Ascending aorta (tissue), 2 donors: Measurements from ENCODE around the gene ALAS1. TPM values are rescaled to one million over a fixed set of nuclear protein-coding genes. Genes with fewer than 3 reads are reported as not detected.

Source experiments
- DNase-seq, 2 donors: peaks; one replicate each; pipeline ENCODE4 v3.0.0-alpha.2; 2019; ENCODE audit warnings: low spot score in 2 of 2
- H3K27ac ChIP-seq, 2 donors: fragments of 200-600 bp; sonication (generic); one replicate each; pipeline ENCODE4 v1.5.1; 2016 to 2017; ENCODE audit warnings: mild to moderate bottlenecking in 1 of 2
- H3K27me3 ChIP-seq: fragments of 200-600 bp; sonication (generic); one replicate; pipeline ENCODE4 v1.5.1; 2017
- H3K36me3 ChIP-seq, 2 donors: fragments of 200-600 bp; sonication (generic); one replicate each; pipeline ENCODE4 v1.5.1; 2016
- H3K4me1 ChIP-seq, 2 donors: fragments of 200-600 bp; sonication (generic); one replicate each; pipeline ENCODE4 v1.5.1; 2016 to 2017; ENCODE audit warnings: mild to moderate bottlenecking in 1 of 2
- H3K4me3 ChIP-seq, 2 donors: fragments of 200-600 bp; sonication (generic); one replicate each; pipeline ENCODE4 v1.5.1; 2016 to 2017; ENCODE audit warnings: mild to moderate bottlenecking in 1 of 2
- H3K9me3 ChIP-seq, 2 donors: fragments of 200-600 bp; sonication (generic); one replicate each; pipeline ENCODE4 v1.5.1; 2016
- intact Hi-C: fragments of 100-400 bp; cut with DNase I; formaldehyde crosslinking; loops from one replicate; pipeline ENCODE4 v1.15.1; 2023
- total RNA-seq: library from RNA; depleted of rRNA; stranded (reverse); fragments of >200 nt; gene quantifications from one replicate; pipeline ENCODE4 v1.1.0, GENCODE V29; 2016
- TF ChIP-seq, protein P1 (sequence below), 3 experiments: fragments of 200-600 bp in 2 of 3; fragments of 450-650 bp in 1 of 3; sonication (generic) in 2 of 3; IDR thresholded peaks; one replicate each; pipeline ENCODE4 v1.5.1; 2016 to 2019; ENCODE audit warnings: antibody characterized with exemption in 3 of 3, mild to moderate bottlenecking in 1 of 3, moderate library complexity in 1 of 3

Gene ALAS1
- total RNA-seq, 1 donor from 2014 or later, result 58.3 TPM

DNA sequence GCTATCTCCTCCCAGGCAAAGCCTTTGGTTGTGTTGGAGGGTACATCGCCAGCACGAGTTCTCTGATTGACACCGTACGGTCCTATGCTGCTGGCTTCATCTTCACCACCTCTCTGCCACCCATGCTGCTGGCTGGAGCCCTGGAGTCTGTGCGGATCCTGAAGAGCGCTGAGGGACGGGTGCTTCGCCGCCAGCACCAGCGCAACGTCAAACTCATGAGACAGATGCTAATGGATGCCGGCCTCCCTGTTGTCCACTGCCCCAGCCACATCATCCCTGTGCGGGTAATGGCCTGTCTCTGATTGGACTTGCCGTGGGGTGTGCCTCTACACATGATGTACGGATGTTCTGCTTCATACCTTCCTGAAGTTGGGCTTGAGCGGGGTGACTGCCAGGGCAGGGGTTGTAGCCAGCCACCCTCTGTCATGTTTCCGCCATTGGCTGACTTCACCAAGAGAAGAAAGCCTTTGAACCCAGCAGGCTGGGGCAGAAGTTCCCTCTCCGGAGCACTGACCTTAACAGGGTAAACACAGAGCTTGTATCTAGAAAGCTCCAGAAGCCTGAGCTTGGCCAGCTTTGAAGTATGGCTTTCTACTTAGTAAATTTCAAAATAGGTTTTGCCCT, 13.4 kb downstream of the ALAS1 start:
- Histone ChIP-seq H3K27ac (no peak overlapping the region), H3K4me3 (no peak overlapping the region), H3K27me3 (no peaks in the 10 kb centered on the region), H3K4me1 (peaks cover 0 to 3% of the 10 kb centered on the region in 2 donors), H3K9me3 (no peaks in the 10 kb centered on the region), H3K36me3 (peaks cover 83 to 91% of the 10 kb centered on the region in 2 donors)
- DNase-seq, result no peak
- intact Hi-C loops, result no loop called here
- TF ChIP-seq, protein P1, sequence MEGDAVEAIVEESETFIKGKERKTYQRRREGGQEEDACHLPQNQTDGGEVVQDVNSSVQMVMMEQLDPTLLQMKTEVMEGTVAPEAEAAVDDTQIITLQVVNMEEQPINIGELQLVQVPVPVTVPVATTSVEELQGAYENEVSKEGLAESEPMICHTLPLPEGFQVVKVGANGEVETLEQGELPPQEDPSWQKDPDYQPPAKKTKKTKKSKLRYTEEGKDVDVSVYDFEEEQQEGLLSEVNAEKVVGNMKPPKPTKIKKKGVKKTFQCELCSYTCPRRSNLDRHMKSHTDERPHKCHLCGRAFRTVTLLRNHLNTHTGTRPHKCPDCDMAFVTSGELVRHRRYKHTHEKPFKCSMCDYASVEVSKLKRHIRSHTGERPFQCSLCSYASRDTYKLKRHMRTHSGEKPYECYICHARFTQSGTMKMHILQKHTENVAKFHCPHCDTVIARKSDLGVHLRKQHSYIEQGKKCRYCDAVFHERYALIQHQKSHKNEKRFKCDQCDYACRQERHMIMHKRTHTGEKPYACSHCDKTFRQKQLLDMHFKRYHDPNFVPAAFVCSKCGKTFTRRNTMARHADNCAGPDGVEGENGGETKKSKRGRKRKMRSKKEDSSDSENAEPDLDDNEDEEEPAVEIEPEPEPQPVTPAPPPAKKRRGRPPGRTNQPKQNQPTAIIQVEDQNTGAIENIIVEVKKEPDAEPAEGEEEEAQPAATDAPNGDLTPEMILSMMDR (IDR thresholded peaks at IDR 0.05), result no peak

DNA sequence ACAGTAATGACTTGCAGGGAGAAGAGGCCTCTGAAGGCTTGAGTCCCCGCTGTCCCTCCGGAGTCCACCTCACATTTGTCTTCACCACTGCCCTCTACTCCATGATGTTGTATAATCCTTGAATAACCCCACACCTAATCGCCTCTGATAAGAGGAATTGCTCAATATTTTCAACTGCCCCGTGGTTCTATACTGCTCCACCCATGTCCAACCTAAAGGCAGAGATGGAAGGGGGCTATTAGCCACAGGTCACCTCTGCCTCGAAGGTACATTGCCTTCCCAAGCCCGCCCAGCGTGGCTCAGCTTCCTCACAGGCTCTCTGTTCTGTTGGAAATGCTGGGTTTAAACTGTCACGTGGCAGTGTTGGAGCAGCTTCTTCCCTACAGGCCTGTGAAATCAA, 15.0 kb downstream of the ALAS1 start:
- H3K9me3 ChIP-seq, result no peaks in the 10 kb centered on the region
- DNase-seq, result no peak
- H3K27me3 ChIP-seq, result no peaks in the 10 kb centered on the region
- H3K4me3 ChIP-seq, result no peak overlapping the region
- H3K27ac ChIP-seq, result no peak overlapping the region
- H3K4me1 ChIP-seq, result peaks cover 0 to 13% of the 10 kb centered on the region in 2 donors
- intact Hi-C loops, result no loop called here
- peaks cover 67 to 78% of the 10 kb centered on the region in 2 donors for H3K36me3 ChIP-seq
- TF ChIP-seq, protein P1 (IDR thresholded peaks at IDR 0.05), result no peak

DNA sequence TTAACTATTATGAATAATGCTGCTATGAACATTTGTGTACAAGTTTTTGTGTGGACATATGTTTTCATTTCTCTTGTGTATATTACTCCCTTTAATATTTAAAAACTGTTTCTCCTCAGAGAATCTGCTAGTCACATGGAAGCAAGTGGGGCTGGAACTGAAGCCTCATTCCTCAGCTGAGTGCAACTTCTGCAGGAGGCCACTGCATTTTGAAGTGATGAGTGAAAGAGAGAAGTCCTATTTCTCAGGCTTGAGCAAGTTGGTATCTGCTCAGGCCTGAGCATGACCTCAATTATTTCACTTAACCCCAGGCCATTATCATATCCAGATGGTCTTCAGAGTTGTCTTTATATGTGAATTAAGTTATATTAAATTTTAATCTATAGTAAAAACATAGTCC, 15.9 kb downstream of the ALAS1 start:
- TF ChIP-seq, protein P1 (IDR thresholded peaks at IDR 0.05), result no peak
- DNase-seq, result no peak
- no peaks in the 10 kb centered on the region for H3K27me3 ChIP-seq
- no peaks in the 10 kb centered on the region for H3K9me3 ChIP-seq
- no peak overlapping the region for H3K27ac ChIP-seq
- intact Hi-C loops, result no loop called here
- H3K36me3 ChIP-seq, result peaks cover 58 to 69% of the 10 kb centered on the region in 2 donors
- no peak overlapping the region for H3K4me3 ChIP-seq
- peaks cover 0 to 13% of the 10 kb centered on the region in 2 donors for H3K4me1 ChIP-seq

DNA sequence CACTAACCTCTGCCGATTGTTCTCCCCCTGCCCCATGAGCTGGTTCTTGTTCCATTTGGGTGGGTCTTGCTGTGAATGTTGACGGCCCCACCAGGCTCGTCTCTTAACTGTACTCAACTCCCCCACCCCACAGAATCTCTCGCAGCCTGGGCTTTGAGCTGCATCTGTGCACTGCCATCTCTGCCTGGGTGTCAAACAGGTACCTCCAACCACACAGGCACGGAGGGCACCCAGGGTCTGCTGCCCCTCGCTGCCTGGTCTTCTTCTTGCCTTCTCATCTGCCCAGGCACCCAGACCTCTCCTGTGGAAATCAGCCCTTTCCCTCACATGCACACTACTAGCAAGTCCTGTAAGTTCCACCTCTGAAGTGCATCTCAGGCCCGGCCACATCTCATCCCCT, 17.4 kb downstream of the ALAS1 start:
- Histone ChIP-seq H3K27me3 (no peaks in the 10 kb centered on the region), H3K9me3 (no peaks in the 10 kb centered on the region), H3K27ac (no peak overlapping the region), H3K36me3 (peaks cover 49 to 54% of the 10 kb centered on the region in 2 donors), H3K4me1 (peaks cover 0 to 13% of the 10 kb centered on the region in 2 donors), H3K4me3 (no peak overlapping the region)
- no peak for DNase-seq
- intact Hi-C loops, result no loop called here
- TF ChIP-seq, protein P1 (IDR thresholded peaks at IDR 0.05), result no peak

DNA sequence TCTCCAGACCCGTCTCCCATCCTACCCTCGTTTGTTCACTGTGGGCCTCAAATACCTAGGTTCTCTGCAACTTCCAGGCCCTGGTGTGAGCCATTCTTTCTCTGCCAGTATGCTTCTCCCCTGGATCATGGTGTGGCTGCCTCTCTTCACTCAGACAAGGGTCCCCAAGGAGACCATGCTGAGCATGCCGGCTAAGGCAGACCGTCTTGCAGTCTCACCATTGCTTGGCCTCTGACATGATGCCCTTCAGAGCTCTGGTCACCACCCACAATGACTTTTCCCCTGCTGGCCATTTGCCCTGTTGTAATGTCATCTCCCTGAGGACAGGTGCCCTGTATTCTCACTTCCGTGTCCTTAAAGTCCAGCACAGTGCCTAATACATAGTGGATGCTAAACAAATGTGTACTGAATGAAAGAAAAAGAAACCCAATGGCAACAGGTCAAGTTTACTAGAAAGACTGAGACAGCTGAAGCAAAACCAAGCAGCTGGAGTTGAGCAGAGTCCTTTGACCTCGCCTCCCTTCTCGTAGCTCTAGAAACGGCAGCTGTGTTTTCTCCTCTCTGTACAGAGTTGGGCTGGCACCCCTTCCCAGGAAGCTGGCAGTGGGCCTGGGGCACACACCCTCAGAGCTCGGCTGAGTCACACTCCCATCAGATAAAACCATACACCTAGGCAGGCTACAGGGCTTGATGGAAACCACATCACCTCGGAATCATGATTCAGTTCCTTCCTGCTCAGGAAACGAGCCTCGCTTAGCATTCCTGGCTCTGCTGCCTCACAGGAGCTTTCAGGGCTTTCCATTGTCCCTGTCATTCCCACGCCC, 18.8 kb downstream of the ALAS1 start:
- H3K9me3 ChIP-seq, result no peaks in the 10 kb centered on the region
- intact Hi-C loops, result no loop called here
- H3K27ac ChIP-seq, result peak overlapping the region; percentile 7 to 43
- no peak for DNase-seq
- no peak overlapping the region for H3K4me3 ChIP-seq
- H3K4me1 ChIP-seq, result peaks cover 0 to 16% of the 10 kb centered on the region in 2 donors
- H3K27me3 ChIP-seq, result no peaks in the 10 kb centered on the region
- H3K36me3 ChIP-seq, result peaks cover 36 to 40% of the 10 kb centered on the region in 2 donors
- TF ChIP-seq, protein P1 (IDR thresholded peaks at IDR 0.05), result no peak
